ENCODE results near the gene DPEP2.
"Not testable (repeated sequence)": the region's sequence is repeated elsewhere in the genome, so short reads cannot be mapped to it uniquely, and the experiment has no call there.

Gene DPEP2

DNA sequence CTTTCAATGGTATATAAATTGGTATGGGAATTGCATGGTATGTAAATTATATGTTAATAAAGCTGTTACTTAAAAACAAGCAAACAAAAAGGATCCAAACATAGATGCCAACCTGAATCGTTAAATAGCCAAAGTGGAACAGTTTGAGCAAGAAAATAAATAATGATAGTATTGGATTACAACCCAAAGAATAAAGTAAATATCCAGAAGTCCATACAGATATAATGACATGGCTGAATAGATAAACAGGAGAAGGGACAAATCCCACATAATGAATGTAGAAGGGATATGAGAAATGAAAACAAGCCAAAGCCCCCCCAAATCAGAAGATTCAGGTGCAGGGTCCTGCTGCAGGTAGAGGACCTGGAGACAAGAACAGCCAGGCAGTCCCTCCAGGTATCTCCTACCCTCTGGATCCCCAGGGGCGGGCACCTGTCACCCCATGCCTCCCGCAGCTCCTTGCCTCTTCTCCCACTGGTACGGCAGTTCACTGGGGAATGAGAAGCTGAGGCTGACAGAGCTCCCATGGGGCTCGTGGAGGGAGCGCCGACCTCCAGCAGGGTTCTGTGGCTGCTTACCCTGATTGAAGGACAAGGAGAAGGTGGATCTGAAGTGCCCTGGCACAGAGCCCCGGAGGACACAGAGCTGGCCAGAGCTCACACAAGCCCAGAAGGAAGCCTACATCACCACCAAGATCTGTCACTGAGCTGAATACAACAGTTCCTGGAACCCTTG, 45.5 kb downstream of the DPEP2 start:
- no peak for DNase-seq

GRCh38 chr16:67951485-67951884, 47.8 kb downstream of the DPEP2 start:
- DNase-seq, result no peak

DNA sequence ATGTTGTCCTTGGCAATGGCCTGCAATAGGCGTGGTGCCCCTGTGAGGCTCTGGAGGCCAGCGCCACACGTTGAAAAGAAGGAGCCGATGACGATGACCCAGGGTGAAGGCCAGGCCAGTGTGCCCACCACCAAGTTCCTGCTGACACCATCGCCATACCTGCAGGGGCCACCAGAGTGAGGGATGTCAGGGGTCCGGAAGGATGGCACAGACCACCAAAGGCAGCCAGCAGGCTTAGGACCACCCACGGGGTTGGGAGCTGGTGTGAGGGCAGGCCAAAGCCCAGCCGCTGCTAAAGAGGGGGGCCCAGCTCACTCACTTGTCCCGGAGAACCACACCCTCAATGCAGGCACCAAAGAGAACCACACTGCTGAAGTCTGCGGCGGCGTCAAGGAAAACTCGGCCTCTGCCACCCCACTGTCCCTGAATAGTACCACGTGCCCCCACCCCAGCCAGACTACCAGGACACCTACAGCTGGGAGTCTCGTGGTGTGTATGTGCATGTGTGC, 48.9 kb downstream of the DPEP2 start:
- no peak for DNase-seq

GRCh38 chr16:67949645-67950044, 49.6 kb downstream of the DPEP2 start:
- no peak for DNase-seq

DNA sequence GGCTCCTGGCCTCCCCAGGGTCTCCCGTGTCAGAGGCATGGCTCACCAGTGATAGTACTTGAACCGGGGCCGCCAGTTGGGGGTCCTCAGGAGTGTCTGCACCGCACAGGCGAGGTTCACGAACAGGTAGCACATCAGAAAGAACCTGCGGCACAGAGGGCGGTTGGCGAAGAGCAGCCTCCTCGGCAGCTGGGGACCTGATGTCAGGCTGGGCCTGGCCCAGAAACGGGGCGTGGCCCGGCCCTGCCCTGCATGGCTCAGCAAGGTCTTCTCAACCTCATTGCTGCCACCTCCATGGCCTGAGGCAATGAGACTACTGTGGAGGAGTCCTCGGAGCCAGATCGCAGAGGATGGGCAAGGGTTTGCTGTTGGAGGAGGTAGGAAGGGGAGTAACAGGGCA, 51.3 kb downstream of the DPEP2 start:
- no peak for DNase-seq

DNA sequence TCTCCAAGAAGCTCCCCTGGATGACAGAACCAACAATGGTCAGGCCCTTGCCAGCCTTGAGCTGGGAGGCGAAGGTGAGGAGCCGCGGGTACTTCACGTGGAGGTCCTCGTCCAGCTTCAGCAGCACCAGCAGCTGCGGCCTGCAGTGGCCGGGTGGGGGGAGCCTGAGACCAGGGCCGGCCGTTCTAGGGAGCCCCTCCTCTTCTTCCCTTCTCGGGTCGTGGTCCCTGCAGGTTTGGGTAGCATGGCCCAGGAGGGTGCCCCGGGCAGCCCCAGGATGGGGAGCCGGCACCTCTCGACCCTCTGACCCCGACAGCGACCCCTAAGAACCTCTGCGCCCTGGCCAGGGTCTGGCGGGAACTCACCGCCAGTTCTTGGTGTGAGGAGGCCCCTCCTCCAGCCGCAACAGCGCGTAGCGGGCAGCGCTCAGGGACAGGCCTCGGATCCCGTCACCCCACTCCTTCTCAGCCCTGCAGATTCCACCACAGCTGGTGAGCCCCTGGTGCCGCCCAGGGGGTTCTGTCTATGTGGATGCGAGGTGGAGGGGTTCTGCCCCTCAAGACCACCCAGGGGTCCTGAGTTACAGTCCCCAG, 52.2 kb downstream of the DPEP2 start:
- DNase-seq, result no peak

- DNase-seq, result no peak
Measured at GRCh38 chr16:67946128-67946569, 53.1 kb downstream of the DPEP2 start.

- DNase-seq, result no peak
Measured at GRCh38 chr16:67945392-67945933, 53.8 kb downstream of the DPEP2 start.

DNA sequence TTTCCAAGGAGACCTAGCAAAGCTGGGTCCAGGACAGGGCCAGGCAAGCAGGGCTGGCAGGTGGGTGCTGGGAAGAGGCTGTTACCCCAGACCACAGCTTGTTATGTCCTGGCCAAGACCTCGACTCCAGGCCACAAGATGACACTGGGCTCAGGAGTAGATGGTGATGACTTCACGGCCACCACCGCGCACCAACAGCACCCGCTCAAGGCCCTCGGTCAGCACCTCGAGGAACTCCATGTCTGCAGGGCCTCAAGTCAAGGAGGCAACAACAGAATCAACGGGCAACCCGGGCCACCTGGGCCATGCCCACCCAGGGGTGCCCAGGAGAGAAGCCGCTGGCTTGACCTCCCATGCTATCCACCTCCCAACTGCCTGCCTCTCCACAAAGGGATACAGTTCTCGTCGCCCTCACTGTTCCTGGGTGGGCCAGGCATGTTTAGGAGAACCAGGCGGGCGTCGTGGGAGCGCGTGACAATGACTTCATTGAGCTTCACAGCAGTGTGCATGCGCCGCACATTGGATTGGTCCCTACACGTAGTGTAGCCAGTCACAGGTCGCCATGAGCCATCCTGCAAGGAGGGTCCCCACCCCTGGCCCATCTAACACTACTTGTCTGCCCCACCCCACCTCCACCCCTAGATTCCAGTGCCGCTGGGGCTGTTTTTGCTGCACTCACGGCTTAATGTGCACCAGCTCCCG, 54.4 kb downstream of the DPEP2 start:
- DNase-seq, result no peak

GRCh38 chr16:67943619-67944504, 55.4 kb downstream of the DPEP2 start, which contains the start of gene LCAT:
Gene LCAT, minus strand, starts transcription at chr16:67944120. Its CDS starts 19 bp downstream, at chr16:67944101.
- DNase-seq, result no peak

- no peak for DNase-seq
Measured at GRCh38 chr16:67943256-67943618, 56.0 kb downstream of the DPEP2 start.

GRCh38 chr16:67942510-67943255, 56.6 kb downstream of the DPEP2 start:
- no peak for DNase-seq

- DNase-seq, result no peak
Measured at GRCh38 chr16:67942200-67942509, 57.1 kb downstream of the DPEP2 start.

DNA sequence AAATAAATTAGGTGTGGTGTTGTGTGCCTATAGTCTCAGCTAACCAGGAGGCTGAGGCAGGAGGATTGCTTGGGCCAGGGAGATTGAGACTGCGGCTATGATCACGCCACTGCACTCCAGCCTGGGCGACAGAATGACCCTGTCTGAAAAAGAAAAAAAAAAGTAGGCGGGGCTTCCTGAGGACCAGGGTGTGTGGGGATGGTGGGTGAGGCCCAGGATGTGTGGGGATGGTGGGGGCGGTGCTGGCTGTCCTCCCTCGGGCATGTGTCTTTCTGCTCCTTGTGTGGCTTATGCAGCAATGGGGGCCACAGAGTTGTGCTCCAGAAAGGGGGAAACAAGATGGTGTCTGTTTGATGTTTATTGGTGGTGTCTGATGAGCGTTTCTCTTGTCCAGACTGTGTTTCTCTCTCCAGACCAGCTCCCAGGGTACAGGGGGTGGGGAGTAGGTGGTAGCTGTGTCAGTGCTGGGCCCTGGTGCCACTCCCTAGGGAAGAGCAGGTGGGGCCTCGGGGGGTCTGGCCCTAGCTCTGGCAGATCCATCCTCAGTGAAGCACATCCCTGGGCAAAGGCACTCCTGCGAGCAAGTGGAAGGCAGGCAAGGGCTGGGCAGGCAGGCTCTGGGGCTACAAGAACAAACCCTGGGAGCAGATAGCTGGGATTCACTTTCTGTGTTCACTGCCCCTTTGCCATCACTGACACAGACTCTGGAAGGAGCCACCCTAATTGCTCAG, 57.6 kb downstream of the DPEP2 start:
- no peak for DNase-seq

GRCh38 chr16:67940446-67941089, 58.7 kb downstream of the DPEP2 start:
- DNase-seq, result no peak

- peak; percentile 44 to 50 for DNase-seq
Measured at GRCh38 chr16:67939507-67940445, 59.5 kb downstream of the DPEP2 start.

GRCh38 chr16:67937713-67938112, 61.6 kb downstream of the DPEP2 start:
- not testable (repeated sequence) for DNase-seq

All from activated CD4-positive, alpha-beta T cell treated with anti-CD3 and anti-CD28 coated beads, Interleukin-2, amount 50 U/mL, for 4 hours (primary cell).